K562 (cell line): ENCODE data around the gene MCCD1. TPM values are rescaled to one million over a fixed set of nuclear protein-coding genes. Genes with fewer than 3 reads are reported as not detected.

ENCODE experiments used
- ATAC-seq: fragments of 200-7000 bp; cut with Tn5 transposase; 3 replicates; pipeline ENCODE4 v1.9.1; 2020; ENCODE audit warnings: moderate library complexity
- BruUV-seq: library from RNA; stranded (reverse); fragments of 400-500 nt; replicated peaks from 2 replicates; lab custom pipeline; 2021; lab: Mats Ljungman, UMichigan
- CTCF ChIA-PET: fragments of 300-600 bp; formaldehyde crosslinking; extraction: SDS; loops from one replicate; lab custom pipeline; 2021; ENCODE audit warnings: low intra/inter-chr PET ratio; lab: Yijun Ruan, JAX
- POLR2A ChIA-PET: fragments of 300-600, 350-650 bp; sonication (Branson Sonifier 250); formaldehyde crosslinking; extraction: SDS; loops from one replicate; lab custom pipeline; 2021; ENCODE audit warnings: antibody characterized with exemption, inconsistent platforms; lab: Yijun Ruan, JAX
- DNase-seq, 4 experiments: peaks; one replicate each; pipeline versions ENCODE4 v3.0.0 to v3.0.0-alpha.2; 2011 to 2018; ENCODE audit warnings: low spot score in 3 of 4, mixed read lengths in 3 of 4; ENCODE audit errors: extremely low read depth in 1 of 4
- FAIRE-seq: peaks from 2 replicates; lab custom pipeline; 2011; peaks lifted over from hg19 to GRCh38; lab: Jason Lieb, UNC
- H2AFZ ChIP-seq: 2 replicates; pipeline ENCODE4 v1.6.0; 2011; ENCODE audit warnings: low read depth, low read length, control low read depth, inconsistent platforms
- H3K27ac ChIP-seq: fragments of 200-600 bp; 3 replicates; pipeline ENCODE4 v1.8.0; 2011; ENCODE audit warnings: low read depth, mild to moderate bottlenecking, control low read depth, inconsistent platforms, low read length, moderate library complexity, mixed read lengths; ENCODE audit errors: extremely low read depth
- H3K27me3 ChIP-seq, 2 experiments: fragments of 300-600 bp in 1 of 2; 2 replicates in 1 of 2; 3 replicates in 1 of 2; pipeline versions ENCODE4 v1.6.0 to v1.8.0; 2011; ENCODE audit warnings: inconsistent platforms in 2 of 2, low read length in 2 of 2, mild to moderate bottlenecking in 1 of 2, mixed read lengths in 1 of 2, moderate library complexity in 1 of 2; ENCODE audit not compliant: control insufficient read depth in 2 of 2, insufficient read depth in 2 of 2
- H3K36me3 ChIP-seq: fragments of 300-600 bp; 3 replicates; pipeline ENCODE4 v1.8.0; 2011; ENCODE audit warnings: mild to moderate bottlenecking, low read length, inconsistent platforms; ENCODE audit not compliant: control insufficient read depth, insufficient read depth
- H3K4me1 ChIP-seq, 2 experiments: fragments of 200-600 bp in 1 of 2; replicated peaks in 1 of 2; 2 replicates in 1 of 2; 3 replicates in 1 of 2; pipeline versions ENCODE4 v1.5.1 to v1.8.0; 2011; ENCODE audit warnings: inconsistent platforms in 2 of 2, low read length in 2 of 2, mild to moderate bottlenecking in 1 of 2, mixed read lengths in 1 of 2, moderate library complexity in 1 of 2; ENCODE audit not compliant: control insufficient read depth in 2 of 2, insufficient read depth in 2 of 2
- H3K4me2 ChIP-seq: 2 replicates; pipeline ENCODE4 v1.6.1; 2011; ENCODE audit warnings: low read length, control low read depth, inconsistent platforms, mixed read lengths; ENCODE audit not compliant: insufficient read depth
- H3K4me3 ChIP-seq: fragments of 200-600 bp; sonication (generic), shearing (Covaris generic); 2 replicates; pipeline ENCODE4 v1.5.1; 2016; ENCODE audit warnings: control low read depth, inconsistent platforms
- H3K79me2 ChIP-seq: fragments of 200-600 bp; 3 replicates; pipeline ENCODE4 v1.8.0; 2011; ENCODE audit warnings: low read length, inconsistent platforms; ENCODE audit not compliant: control insufficient read depth, insufficient read depth
- H3K9ac ChIP-seq, 2 experiments: 2 replicates each; pipeline versions ENCODE4 v1.6.0 to v1.6.1; 2011; ENCODE audit warnings: low read depth in 2 of 2, low read length in 2 of 2, control low read depth in 1 of 2, inconsistent platforms in 1 of 2, mild to moderate bottlenecking in 1 of 2, mixed read lengths in 1 of 2; ENCODE audit not compliant: insufficient read depth in 1 of 2
- H3K9me1 ChIP-seq: one replicate; pipeline ENCODE4 v1.6.0; 2011; ENCODE audit warnings: inconsistent platforms, mild to moderate bottlenecking, low read length, moderate library complexity; ENCODE audit not compliant: control insufficient read depth, insufficient read depth
- H3K9me3 ChIP-seq: replicated peaks from 2 replicates; pipeline ENCODE4 v1.5.1; 2011; ENCODE audit warnings: low read depth, low read length, inconsistent platforms; ENCODE audit not compliant: control insufficient read depth, insufficient read depth
- H4K20me1 ChIP-seq: replicated peaks from 2 replicates; pipeline ENCODE4 v1.6.1; 2011; ENCODE audit warnings: low read length, inconsistent platforms, mixed read lengths; ENCODE audit not compliant: control insufficient read depth, insufficient read depth
- C11orf30 ChIP-seq: fragments of 450-650 bp; IDR thresholded peaks from 2 replicates; pipeline ENCODE4 v1.6.1; 2016; ENCODE audit warnings: low read depth, mild to moderate bottlenecking
- FOS ChIP-seq: IDR thresholded peaks from 3 replicates; pipeline ENCODE4 v1.6.1; 2011; ENCODE audit not compliant: insufficient read length; ENCODE audit errors: extremely low read depth
- GTF2E2 ChIP-seq: fragments of 200-800 bp; sonication (Bioruptor generic); IDR thresholded peaks from 2 replicates; pipeline ENCODE4 v1.6.1; 2016; ENCODE audit warnings: missing genetic modification characterization, missing compliant biosample characterization
- KLF1 ChIP-seq: fragments of 450-650 bp; IDR thresholded peaks from 2 replicates; pipeline ENCODE4 v1.6.1; 2016; ENCODE audit warnings: missing genetic modification characterization, missing compliant biosample characterization
- MAFF ChIP-seq: IDR thresholded peaks from 2 replicates; pipeline ENCODE4 v1.6.1; 2012; ENCODE audit warnings: low read length, improper control_type of control experiment
- MAFG ChIP-seq: fragments of 450-650 bp; conservative IDR thresholded peaks from 2 replicates; pipeline ENCODE4 v1.6.1; 2016; ENCODE audit warnings: missing genetic modification characterization, missing compliant biosample characterization
- MIER1 ChIP-seq: fragments of 450-650 bp; IDR thresholded peaks from 2 replicates; pipeline ENCODE4 v1.6.1; 2016; ENCODE audit warnings: antibody characterized with exemption, mild to moderate bottlenecking, low read depth
- NFIC ChIP-seq: fragments of 450-650 bp; IDR thresholded peaks from 2 replicates; pipeline ENCODE4 v1.6.1; 2017; ENCODE audit warnings: mild to moderate bottlenecking, inconsistent platforms
- SMARCC2 ChIP-seq: fragments of 450-650 bp; IDR thresholded peaks from 2 replicates; pipeline ENCODE4 v1.6.1; 2017; ENCODE audit warnings: antibody characterized with exemption, moderate library complexity, mild to moderate bottlenecking, low read depth
- ZKSCAN8 ChIP-seq: fragments of 200-800 bp; sonication (Bioruptor generic); IDR thresholded peaks from 2 replicates; pipeline ENCODE4 v1.6.1; 2016; ENCODE audit warnings: missing genetic modification characterization, missing compliant biosample characterization
- ZNF280A ChIP-seq: fragments of 450-650 bp; IDR thresholded peaks from 2 replicates; pipeline ENCODE4 v1.6.1; 2018; ENCODE audit warnings: mild to moderate bottlenecking, low read depth; ENCODE audit not compliant: partially characterized antibody
- ZNF316 ChIP-seq: fragments of 450-650 bp; IDR thresholded peaks from 2 replicates; pipeline ENCODE4 v1.6.1; 2016
- WGBS: fragments of 100-300 bp; shearing (Covaris generic); methylation state at CpG from one replicate; pipeline ENCODE4 v1.1.6; 2016; ENCODE audit warnings: low coverage, mixed read lengths; ENCODE audit not compliant: insufficient coverage; ENCODE audit errors: missing lambda C conversion rate; 5-methylcytosine and 5-hydroxymethylcytosine counted together
- in situ Hi-C: fragments of 300-500 bp; cut with MboI; formaldehyde crosslinking; loops from 4 replicates; pipeline ENCODE4 v1.15.0; 2018; ENCODE audit warnings: inconsistent platforms, mixed read lengths
- intact Hi-C: fragments of 100-400 bp; cut with micrococcal nuclease; formaldehyde crosslinking; loops from 2 replicates; pipeline ENCODE4 v1.14.2; 2022
- polyA plus RNA-seq, 8 experiments: library from polyadenylated mRNA; depleted of rRNA in 4 of 8; stranded (reverse) in 5 of 8; unstranded in 3 of 8; fragments of >200 nt; fragmentation: Nextera tagmentation in 2 of 8; fragmentation: Illumina TruSeq in 1 of 8; extraction: Ambion mirVana in 2 of 8; extraction: Trizol in 1 of 8; gene quantifications; 2 replicates each; pipeline versions ENCODE4 v1.2.1 to v1.2.3, GENCODE V29; 2011 to 2014; ENCODE audit warnings: inconsistent platforms in 1 of 8, missing spikeins in 1 of 8
- total RNA-seq, 7 experiments: library from RNA; depleted of rRNA in 6 of 7; stranded (reverse); fragments of >200 nt in 6 of 7; fragmentation: Illumina TruSeq in 2 of 7; extraction: Trizol in 2 of 7; gene quantifications; 2 replicates each; pipeline versions ENCODE4 v1.2.1 to v1.2.3, GENCODE V29; 2011 to 2021; ENCODE audit warnings: low replicate concordance in 1 of 7

MCCD1 gene
- total and polyA plus RNA-seq, 9 of the 15 experiments (the other 6 are each of a cell fraction or from before 2014, with no cell fraction given), result not detected

GRCh38 chr6:31479151-31479932 lies 49.4 kb upstream of the MCCD1 start (continued):
- no peak for TF ChIP-seq ZNF280A
- TF ChIP-seq SMARCC2, result no peak
- no peak for TF ChIP-seq MIER1
- no peak for TF ChIP-seq ZKSCAN8 (CRISPR knock-in tag)
- TF ChIP-seq FOS, result no peak
- TF ChIP-seq, all 486 proteins: peak for 0

GRCh38 chr6:31479933-31480535 lies 48.7 kb upstream of the MCCD1 start:
- DNase-seq (no peak), FAIRE-seq (no peak), ATAC-seq (no peak)
- TF ChIP-seq NFIC (peak; percentile 48; the same call in 1 of the 2 replicates), MAFG (tag) (peak; percentile 60), MAFF (peak; percentile 34; the same call in 1 of the 2 replicates), C11orf30 (peak; percentile 67), ZNF316 (peak; percentile 76), KLF1 (tag) (no peak), GTF2E2 (tag) (no peak)
- Histone ChIP-seq H3K9me3 (no peaks in the 10 kb centered on the region), H3K4me2 (no peak overlapping the region), H3K4me3 (no peak overlapping the region), H2AFZ (no peak overlapping the region), H3K36me3 (no peaks in the 10 kb centered on the region), H3K9ac (no peak overlapping the region), H3K27me3 (peaks cover 30 to 50% of the 10 kb centered on the region in 2 experiments; a peak in 4 of 5 replicates), H3K9me1 (no peaks in the 10 kb centered on the region), H3K4me1 (no peaks in the 10 kb centered on the region; a peak in 1 of 5 replicates), H4K20me1 (0 out of 2 replicates have a peak, but pooled peaks cover 4% of the 10 kb centered on the region), H3K79me2 (no peaks in the 10 kb centered on the region), H3K27ac (no peak overlapping the region)
- in situ Hi-C loops (no loop called here), intact Hi-C loops (no loop called here)
- CTCF ChIA-PET, result no interaction called here
- POLR2A ChIA-PET, result interaction anchor here (0.6 to 1.6 kb wide), 2 partner anchors 9 to 19 kb away, joined by 3 to 4 read pairs; no protein-coding TSS in a partner anchor
- BruUV-seq, result no TSS peak
- WGBS, result 2% methylated on average over 3 of the region's 3 CpGs
